ENCODE measurements around the gene KCNH3.

The KCNH3 gene

DNA sequence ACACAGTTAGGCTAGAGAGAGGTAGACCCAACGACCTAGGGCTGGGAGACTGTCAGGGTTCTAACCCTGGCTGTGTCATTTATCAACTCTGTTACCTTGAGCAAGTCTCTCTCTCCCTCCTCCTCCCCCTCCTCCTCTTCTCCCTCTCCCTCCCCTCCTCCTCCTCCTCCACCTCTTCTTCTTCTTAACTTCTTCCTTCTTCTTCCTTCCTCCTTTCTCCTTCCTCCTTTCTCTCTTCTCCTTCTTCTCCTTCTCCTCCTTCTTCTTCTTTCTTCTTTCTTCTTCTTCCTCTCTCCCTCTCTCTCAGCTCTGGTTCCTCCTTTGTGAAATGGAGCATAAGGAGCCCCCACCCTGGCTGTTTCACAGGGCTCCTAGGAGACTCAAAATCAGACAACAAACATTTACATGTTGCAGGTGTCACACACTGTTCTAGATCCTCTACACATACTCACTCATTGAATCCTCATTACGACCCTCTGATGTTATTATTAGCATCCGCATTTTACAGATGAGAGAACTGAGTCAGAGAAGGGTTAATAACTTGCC, 2.2 kb upstream of the KCNH3 start:
- no peak for DNase-seq (ENCODE audit: low read depth)
- no peak overlapping the region for H3K4me3 ChIP-seq (ENCODE audit: low read depth, low read length)
- no peak for TF ChIP-seq CTCF (IDR thresholded peaks at IDR 0.05; ENCODE audit: low read depth, low read length, missing control alignments)

DNA sequence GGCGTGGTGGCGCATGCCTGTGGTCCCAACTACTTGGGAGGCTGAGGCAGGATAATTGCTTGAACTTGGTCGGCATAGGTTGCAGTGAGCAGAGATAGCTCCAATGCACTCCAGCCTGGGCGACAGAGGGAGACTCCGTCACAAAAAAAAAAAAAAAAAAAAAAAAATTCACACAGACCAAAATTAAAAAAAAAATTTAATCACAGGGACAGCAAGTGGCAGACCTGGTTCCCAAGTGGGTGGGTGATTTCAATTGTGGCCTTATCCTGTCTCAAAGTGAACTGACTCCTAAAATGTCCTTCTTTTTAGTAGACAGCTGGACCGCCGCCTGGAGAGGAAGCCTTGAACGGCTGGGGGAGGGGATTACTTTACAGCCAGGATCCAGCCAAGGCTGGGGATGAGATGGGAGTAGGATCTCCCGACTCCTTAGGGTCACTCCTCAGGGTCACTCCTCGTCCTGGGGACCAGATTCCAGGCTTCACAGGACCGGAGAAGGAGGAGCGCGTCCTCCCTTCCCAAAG, 1.5 kb upstream of the KCNH3 start:
- H3K4me3 ChIP-seq (ENCODE audit: low read depth, low read length) = no peak overlapping the region; the same call in 1 of the 2 replicates
- no peak for DNase-seq (ENCODE audit: low read depth)

GRCh38 chr12:49537752-49538509, 899 bp upstream of the KCNH3 start:
- DNase-seq (ENCODE audit: low read depth) = no peak
- peak overlapping the region; percentile 39 for H3K4me3 ChIP-seq (ENCODE audit: low read depth, low read length)
- no peak for TF ChIP-seq CTCF (IDR thresholded peaks at IDR 0.05; ENCODE audit: low read depth, low read length, missing control alignments)

More for the DNA sequence above, 1.5 kb upstream of the KCNH3 start:
- no peak for TF ChIP-seq CTCF (IDR thresholded peaks at IDR 0.05; ENCODE audit: low read depth, low read length, missing control alignments)

- H3K4me3 ChIP-seq (ENCODE audit: low read depth, low read length) = no peak overlapping the region; the same call in 1 of the 2 replicates
- no peak for DNase-seq (ENCODE audit: low read depth)
- TF ChIP-seq CTCF (IDR thresholded peaks at IDR 0.05; ENCODE audit: low read depth, low read length, missing control alignments) = no peak
Observed at GRCh38 chr12:49539406-49540228, 787 bp downstream of the KCNH3 start.

DNA sequence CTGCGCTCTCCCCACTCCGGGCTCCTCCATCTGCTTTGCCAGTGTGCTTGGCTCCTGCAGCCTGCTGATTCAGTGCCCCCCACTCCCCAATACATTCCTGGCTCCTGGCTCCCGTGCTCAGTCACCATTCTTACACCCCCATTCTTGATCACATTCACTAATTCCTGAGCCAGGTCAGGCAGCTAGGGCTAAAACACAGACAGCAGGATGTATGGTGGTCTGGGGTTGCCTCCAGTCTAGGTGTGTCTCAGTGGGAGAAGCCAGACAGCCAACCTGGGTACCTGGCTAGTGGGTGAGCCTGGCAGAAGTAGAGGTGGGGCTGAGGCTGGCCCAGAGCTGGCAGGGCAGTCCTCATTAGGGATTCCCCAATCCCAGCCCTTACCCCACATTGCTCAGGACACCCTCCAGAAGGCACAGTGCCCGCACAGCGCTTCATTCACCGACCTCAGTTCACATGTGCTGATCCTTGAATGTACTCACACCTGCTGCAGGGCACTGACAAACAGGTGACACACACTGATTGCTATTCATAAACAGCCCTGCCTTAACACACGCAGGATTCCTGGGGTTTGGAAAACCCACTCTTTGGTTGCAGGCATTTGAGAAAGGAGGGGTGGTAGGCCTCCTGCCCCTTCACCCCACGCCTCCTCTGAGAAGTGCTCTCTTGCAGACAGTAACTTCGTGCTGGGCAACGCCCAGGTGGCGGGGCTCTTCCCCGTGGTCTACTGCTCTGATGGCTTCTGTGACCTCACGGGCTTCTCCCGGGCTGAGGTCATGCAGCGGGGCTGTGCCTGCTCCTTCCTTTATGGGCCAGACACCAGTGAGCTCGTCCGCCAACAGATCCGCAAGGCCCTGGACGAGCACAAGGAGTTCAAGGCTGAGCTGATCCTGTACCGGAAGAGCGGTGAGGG, 1.7 kb downstream of the KCNH3 start:
- no peak overlapping the region for H3K4me3 ChIP-seq (ENCODE audit: low read depth, low read length)
- no peak for TF ChIP-seq CTCF (IDR thresholded peaks at IDR 0.05; ENCODE audit: low read depth, low read length, missing control alignments)
- no peak for DNase-seq (ENCODE audit: low read depth)

All from GM12864 (cell line).